Measurements from ENCODE around the gene SYNPR.
A peak's percentile ranks its signal among the peaks of the same experiment; 100 is the strongest.

Gene SYNPR

GRCh38 chr3:63562323-63562722 is 284.2 kb downstream of the SYNPR start:
- no peak for DNase-seq

GRCh38 chr3:63563572-63563971 is 285.5 kb downstream of the SYNPR start:
- no peak for DNase-seq

- peak; percentile 9 for DNase-seq
Measured at GRCh38 chr3:63565220-63565619, 287.1 kb downstream of the SYNPR start.

- DNase-seq = peak; percentile 7
Measured at GRCh38 chr3:63571682-63572081, 293.6 kb downstream of the SYNPR start.

GRCh38 chr3:63576846-63577245 is 298.7 kb downstream of the SYNPR start:
- peak; percentile 85 for DNase-seq

GRCh38 chr3:63578858-63579257 is 300.8 kb downstream of the SYNPR start:
- DNase-seq = no peak

GRCh38 chr3:63580151-63580550 is 302.0 kb downstream of the SYNPR start:
- no peak for DNase-seq

- DNase-seq = no peak
Measured at GRCh38 chr3:63582943-63583500, 304.9 kb downstream of the SYNPR start.

GRCh38 chr3:63584681-63585080 is 306.6 kb downstream of the SYNPR start:
- DNase-seq = no peak

GRCh38 chr3:63585927-63586326 is 307.8 kb downstream of the SYNPR start:
- DNase-seq = no peak

- DNase-seq = peak; percentile 36
Measured at GRCh38 chr3:63588895-63589294, 310.8 kb downstream of the SYNPR start.

GRCh38 chr3:63593779-63594178 is 315.7 kb downstream of the SYNPR start:
- no peak for DNase-seq

- DNase-seq = no peak
Measured at GRCh38 chr3:63595221-63595620, 317.1 kb downstream of the SYNPR start.

GRCh38 chr3:63597019-63597418 is 318.9 kb downstream of the SYNPR start:
- no peak for DNase-seq

- no peak for DNase-seq
Measured at GRCh38 chr3:63607716-63608115, 329.6 kb downstream of the SYNPR start.

GRCh38 chr3:63609408-63609807 is 331.3 kb downstream of the SYNPR start:
- no peak for DNase-seq

GRCh38 chr3:63609834-63610233 is 331.7 kb downstream of the SYNPR start:
- DNase-seq = no peak

GRCh38 chr3:63611382-63611781 is 333.3 kb downstream of the SYNPR start:
- no peak for DNase-seq

- DNase-seq = no peak
Measured at GRCh38 chr3:63613561-63613960, 335.5 kb downstream of the SYNPR start.

- DNase-seq = no peak
Measured at GRCh38 chr3:63617391-63617790, 339.3 kb downstream of the SYNPR start.

- peak; percentile 3 for DNase-seq
Measured at GRCh38 chr3:63624941-63625560, 346.9 kb downstream of the SYNPR start.

- no peak for DNase-seq
Measured at GRCh38 chr3:63631670-63632069, 353.6 kb downstream of the SYNPR start.

GRCh38 chr3:63635186-63635585 is 357.1 kb downstream of the SYNPR start:
- DNase-seq = no peak

GRCh38 chr3:63639806-63640205 is 361.7 kb downstream of the SYNPR start:
- no peak for DNase-seq

GRCh38 chr3:63642488-63642887 is 364.4 kb downstream of the SYNPR start:
- DNase-seq = no peak
